ENCODE results near the gene MYNN.
A peak's percentile ranks its signal among the peaks of the same experiment; 100 is the strongest.

Gene MYNN

DNA sequence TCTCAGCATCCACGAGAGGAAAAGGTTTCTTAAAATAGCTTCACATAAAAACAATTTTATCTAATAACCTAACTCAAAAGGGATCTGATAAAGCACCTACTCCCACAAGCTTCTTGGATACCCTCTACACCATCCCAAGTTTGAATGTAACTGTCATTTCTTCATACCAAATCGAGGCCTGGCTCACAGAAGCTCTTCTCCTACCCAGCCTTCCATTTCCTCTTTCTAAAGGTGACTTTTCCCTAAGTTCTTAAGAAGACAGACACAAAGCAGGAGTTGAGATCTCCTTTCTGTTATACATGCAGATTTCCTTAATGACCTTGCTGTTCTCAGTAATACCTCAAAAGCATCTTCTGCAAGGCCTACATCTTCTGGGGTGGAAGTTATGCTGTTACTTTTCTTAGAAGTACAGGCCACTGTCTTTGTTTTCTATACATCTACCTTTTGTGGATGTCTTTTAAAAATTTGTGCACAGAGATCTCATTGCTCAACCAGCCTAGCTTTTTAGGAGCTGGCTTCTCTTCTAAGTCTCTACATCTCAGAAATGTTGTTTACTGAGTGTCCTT, 36.1 kb downstream of the MYNN start:
- TF ChIP-seq, protein P1, sequence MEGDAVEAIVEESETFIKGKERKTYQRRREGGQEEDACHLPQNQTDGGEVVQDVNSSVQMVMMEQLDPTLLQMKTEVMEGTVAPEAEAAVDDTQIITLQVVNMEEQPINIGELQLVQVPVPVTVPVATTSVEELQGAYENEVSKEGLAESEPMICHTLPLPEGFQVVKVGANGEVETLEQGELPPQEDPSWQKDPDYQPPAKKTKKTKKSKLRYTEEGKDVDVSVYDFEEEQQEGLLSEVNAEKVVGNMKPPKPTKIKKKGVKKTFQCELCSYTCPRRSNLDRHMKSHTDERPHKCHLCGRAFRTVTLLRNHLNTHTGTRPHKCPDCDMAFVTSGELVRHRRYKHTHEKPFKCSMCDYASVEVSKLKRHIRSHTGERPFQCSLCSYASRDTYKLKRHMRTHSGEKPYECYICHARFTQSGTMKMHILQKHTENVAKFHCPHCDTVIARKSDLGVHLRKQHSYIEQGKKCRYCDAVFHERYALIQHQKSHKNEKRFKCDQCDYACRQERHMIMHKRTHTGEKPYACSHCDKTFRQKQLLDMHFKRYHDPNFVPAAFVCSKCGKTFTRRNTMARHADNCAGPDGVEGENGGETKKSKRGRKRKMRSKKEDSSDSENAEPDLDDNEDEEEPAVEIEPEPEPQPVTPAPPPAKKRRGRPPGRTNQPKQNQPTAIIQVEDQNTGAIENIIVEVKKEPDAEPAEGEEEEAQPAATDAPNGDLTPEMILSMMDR (IDR thresholded peaks at IDR 0.05; ENCODE audit: low read length), result no peak
- TF ChIP-seq EZH2 (IDR thresholded peaks at IDR 0.05; ENCODE audit: borderline replicate concordance, low read length), result no peak
- Histone ChIP-seq H3K27ac (ENCODE audit: low read depth, low read length, poor library complexity, severe bottlenecking) (no peak overlapping the region), H3K9me3 (ENCODE audit: low read length) (no peaks in the 10 kb centered on the region)

GRCh38 chr3:169811631-169812331, 38.6 kb downstream of the MYNN start:
- Histone ChIP-seq H2AFZ (ENCODE audit: low read length) (peak overlapping the region; percentile 57), H3K9me3 (ENCODE audit: low read length) (peaks cover 8% of the 10 kb centered on the region), H3K79me2 (ENCODE audit: insufficient read depth, low read length) (no peaks in the 10 kb centered on the region), H3K4me3 (ENCODE audit: low read depth, low read length, poor library complexity, severe bottlenecking) (peak overlapping the region; percentile 65), H3K27me3 (ENCODE audit: insufficient read depth, low read length) (peaks cover 6% of the 10 kb centered on the region; the same call in 1 of the 2 replicates), H3F3A (ENCODE audit: insufficient read depth, low read length) (0 out of 2 replicates have a peak, but pooled peaks cover 6% of the 10 kb centered on the region), H3K4me1 (ENCODE audit: insufficient read depth, low read length, severe bottlenecking) (peaks cover 37% of the 10 kb centered on the region), H3K27ac (ENCODE audit: low read depth, low read length, poor library complexity, severe bottlenecking) (no peak overlapping the region), H3K36me3 (ENCODE audit: insufficient read depth, low read length) (no peaks in the 10 kb centered on the region; the same call in 1 of the 2 replicates), H3K9me2 (ENCODE audit: low read depth, low read length) (no peaks in the 10 kb centered on the region), H3K4me2 (ENCODE audit: low read length) (peak overlapping the region; percentile 97), H3K9ac (ENCODE audit: low read length) (peak overlapping the region; percentile 57), H4K20me1 (ENCODE audit: insufficient read depth, low read length) (no peaks in the 10 kb centered on the region)
- no peak for TF ChIP-seq EZH2 (IDR thresholded peaks at IDR 0.05; ENCODE audit: borderline replicate concordance, low read length)
- TF ChIP-seq, protein P1 (IDR thresholded peaks at IDR 0.05; ENCODE audit: low read length), result no peak

More for the DNA sequence above, 36.1 kb downstream of the MYNN start:
- Histone ChIP-seq H3K4me1 (ENCODE audit: insufficient read depth, low read length, severe bottlenecking) (peaks cover 34% of the 10 kb centered on the region), H3K36me3 (ENCODE audit: insufficient read depth, low read length) (no peaks in the 10 kb centered on the region), H3K4me2 (ENCODE audit: low read length) (no peak overlapping the region), H3K9me2 (ENCODE audit: low read depth, low read length) (no peaks in the 10 kb centered on the region), H4K20me1 (ENCODE audit: insufficient read depth, low read length) (no peaks in the 10 kb centered on the region), H3K9ac (ENCODE audit: low read length) (no peak overlapping the region), H3K27me3 (ENCODE audit: insufficient read depth, low read length) (no peaks in the 10 kb centered on the region; the same call in 1 of the 2 replicates), H3F3A (ENCODE audit: insufficient read depth, low read length) (0 out of 2 replicates have a peak, but pooled peaks cover 6% of the 10 kb centered on the region), H3K79me2 (ENCODE audit: insufficient read depth, low read length) (no peaks in the 10 kb centered on the region), H3K4me3 (ENCODE audit: low read depth, low read length, poor library complexity, severe bottlenecking) (no peak overlapping the region), H2AFZ (ENCODE audit: low read length) (no peak overlapping the region)

GRCh38 chr3:169812332-169813235, 39.4 kb downstream of the MYNN start, which contains the start of the genes LRRC34 and LRRIQ4:
TSS of gene LRRC34 (minus strand) at chr3:169812904. CDS start at chr3:169812548, 356 bp downstream.
TSS of gene LRRIQ4 (plus strand) at chr3:169812870. CDS start at chr3:169821922, 9,052 bp downstream.
- Histone ChIP-seq H3F3A (ENCODE audit: insufficient read depth, low read length) (0 out of 2 replicates have a peak, but pooled peaks cover 6% of the 10 kb centered on the region), H3K9me3 (ENCODE audit: low read length) (peaks cover 8% of the 10 kb centered on the region), H2AFZ (ENCODE audit: low read length) (peak within 1 kb of the TSS; percentile 76), H3K27ac (ENCODE audit: low read depth, low read length, poor library complexity, severe bottlenecking) (no peak within 1 kb of the TSS), H4K20me1 (ENCODE audit: insufficient read depth, low read length) (no peaks in the 10 kb centered on the region), H3K4me1 (ENCODE audit: insufficient read depth, low read length, severe bottlenecking) (peaks cover 37% of the 10 kb centered on the region), H3K9ac (ENCODE audit: low read length) (peak within 1 kb of the TSS; percentile 57), H3K27me3 (ENCODE audit: insufficient read depth, low read length) (peaks cover 6% of the 10 kb centered on the region; the same call in 1 of the 2 replicates), H3K79me2 (ENCODE audit: insufficient read depth, low read length) (no peaks in the 10 kb centered on the region), H3K9me2 (ENCODE audit: low read depth, low read length) (no peaks in the 10 kb centered on the region), H3K4me3 (ENCODE audit: low read depth, low read length, poor library complexity, severe bottlenecking) (peak within 1 kb of the TSS; percentile 65), H3K4me2 (ENCODE audit: low read length) (peak within 1 kb of the TSS; percentile 97), H3K36me3 (ENCODE audit: insufficient read depth, low read length) (no peaks in the 10 kb centered on the region; the same call in 1 of the 2 replicates)
- TF ChIP-seq, protein P1 (IDR thresholded peaks at IDR 0.05; ENCODE audit: low read length), result no peak
- TF ChIP-seq EZH2 (IDR thresholded peaks at IDR 0.05; ENCODE audit: borderline replicate concordance, low read length), result no peak
